Gastroesophageal sphincter (tissue), 3 donors: ENCODE data around the gene CMYA5.

ENCODE experiments used
- POLR2AphosphoS5 ChIP-seq: sonication (generic); formaldehyde crosslinking; IDR thresholded peaks from one replicate; pipeline ENCODE4 v1.6.1; 2017; ENCODE audit warnings: antibody characterized with exemption
- TF ChIP-seq, protein P1 (sequence below), 4 experiments: fragments of 200-600 bp in 2 of 4; fragments of 450-650 bp in 2 of 4; sonication (generic) in 1 of 4; IDR thresholded peaks; one replicate each; pipeline ENCODE4 v1.5.1; 2017 to 2019; ENCODE audit warnings: antibody characterized with exemption in 4 of 4, mild to moderate bottlenecking in 2 of 4, moderate library complexity in 2 of 4

DNA sequence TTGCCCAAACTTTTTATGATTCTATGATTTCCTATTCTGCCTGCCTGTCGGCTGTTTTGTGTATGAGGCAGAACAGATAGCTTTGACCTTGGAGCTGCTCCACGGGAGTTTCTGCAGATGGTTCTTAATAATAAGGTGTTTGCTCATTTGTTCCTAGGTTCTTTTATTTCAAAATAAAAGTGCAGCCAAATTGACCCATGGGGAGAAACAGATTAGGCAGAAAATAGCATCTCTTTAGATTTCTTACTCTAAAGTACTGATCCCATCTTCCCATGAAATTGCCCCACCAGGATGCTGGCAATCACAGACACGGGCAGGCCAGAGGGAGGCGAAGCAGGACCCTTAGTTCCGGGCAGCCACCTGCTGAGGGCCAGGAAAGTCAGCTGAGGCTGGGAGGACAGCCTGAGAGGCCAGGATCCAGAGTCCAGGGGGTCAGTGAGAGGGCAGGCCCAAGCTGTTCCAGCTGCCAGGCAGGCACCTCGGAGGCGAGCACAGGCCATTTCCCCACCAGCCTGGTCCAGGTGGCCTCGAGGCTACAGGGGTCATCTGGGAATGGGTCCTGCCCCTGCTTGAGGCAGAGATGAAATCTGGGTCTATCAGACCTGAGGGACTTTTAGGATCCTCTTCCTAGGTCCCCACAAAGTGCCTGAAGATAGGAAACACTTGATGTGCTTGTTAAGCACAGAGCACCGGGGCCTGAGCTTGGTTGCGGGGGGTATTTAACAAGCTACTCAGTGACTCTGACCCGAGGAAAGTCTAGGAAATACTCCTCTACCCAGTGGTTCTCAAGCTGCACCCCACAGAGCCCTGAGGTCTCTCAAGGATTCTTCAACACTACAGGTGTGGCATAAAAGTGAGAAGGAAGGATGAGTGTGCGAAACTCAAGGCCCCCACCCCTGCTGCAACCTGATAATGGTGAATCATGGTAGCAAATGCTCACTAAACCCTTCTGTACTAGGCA, 145.4 kb downstream of the CMYA5 start:
- TF ChIP-seq, protein P1, sequence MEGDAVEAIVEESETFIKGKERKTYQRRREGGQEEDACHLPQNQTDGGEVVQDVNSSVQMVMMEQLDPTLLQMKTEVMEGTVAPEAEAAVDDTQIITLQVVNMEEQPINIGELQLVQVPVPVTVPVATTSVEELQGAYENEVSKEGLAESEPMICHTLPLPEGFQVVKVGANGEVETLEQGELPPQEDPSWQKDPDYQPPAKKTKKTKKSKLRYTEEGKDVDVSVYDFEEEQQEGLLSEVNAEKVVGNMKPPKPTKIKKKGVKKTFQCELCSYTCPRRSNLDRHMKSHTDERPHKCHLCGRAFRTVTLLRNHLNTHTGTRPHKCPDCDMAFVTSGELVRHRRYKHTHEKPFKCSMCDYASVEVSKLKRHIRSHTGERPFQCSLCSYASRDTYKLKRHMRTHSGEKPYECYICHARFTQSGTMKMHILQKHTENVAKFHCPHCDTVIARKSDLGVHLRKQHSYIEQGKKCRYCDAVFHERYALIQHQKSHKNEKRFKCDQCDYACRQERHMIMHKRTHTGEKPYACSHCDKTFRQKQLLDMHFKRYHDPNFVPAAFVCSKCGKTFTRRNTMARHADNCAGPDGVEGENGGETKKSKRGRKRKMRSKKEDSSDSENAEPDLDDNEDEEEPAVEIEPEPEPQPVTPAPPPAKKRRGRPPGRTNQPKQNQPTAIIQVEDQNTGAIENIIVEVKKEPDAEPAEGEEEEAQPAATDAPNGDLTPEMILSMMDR (IDR thresholded peaks at IDR 0.05), result no peak
- TF ChIP-seq POLR2AphosphoS5, result no peak
